ENCODE data around the gene MED12.

DNA sequence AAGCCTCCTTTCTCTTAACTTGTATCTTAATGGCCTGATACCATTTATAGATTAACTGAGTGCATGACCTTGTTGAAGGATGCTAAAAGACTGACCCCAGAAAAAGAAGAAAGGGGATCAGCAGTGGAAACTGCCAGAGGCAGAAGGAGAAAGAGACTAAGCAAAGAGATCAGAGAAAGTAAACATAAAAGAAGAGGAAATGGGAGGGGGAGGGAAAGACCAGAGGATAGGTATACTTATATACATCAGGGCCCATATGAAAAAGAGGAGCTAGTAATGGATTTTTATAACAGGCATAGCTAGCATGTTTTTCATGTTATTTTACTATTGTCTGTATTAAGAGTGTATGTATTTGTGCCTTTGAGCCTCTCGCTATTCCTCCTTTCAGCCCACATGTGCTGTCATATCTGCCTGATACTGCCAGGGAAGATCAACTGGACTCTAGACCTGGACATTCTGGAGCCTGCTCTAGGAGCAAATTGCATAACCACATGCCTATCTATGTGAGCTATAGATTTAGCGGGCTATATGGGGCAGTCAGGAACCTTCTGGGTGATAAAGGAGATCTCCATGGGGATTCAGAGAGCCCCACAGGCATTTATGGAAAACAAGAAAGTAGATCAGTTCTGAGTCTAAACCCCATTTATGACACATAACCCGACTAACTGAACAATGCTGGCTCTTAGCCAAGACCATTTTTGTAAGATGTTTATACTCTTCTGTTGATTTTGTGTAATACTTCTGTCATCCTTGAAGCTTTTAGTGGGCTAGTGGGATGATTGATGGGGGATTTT is 36.9 kb upstream of the MED12 start:
- no peak for TF ChIP-seq POLR2A (IDR thresholded peaks at IDR 0.05)
- TF ChIP-seq, protein P1, sequence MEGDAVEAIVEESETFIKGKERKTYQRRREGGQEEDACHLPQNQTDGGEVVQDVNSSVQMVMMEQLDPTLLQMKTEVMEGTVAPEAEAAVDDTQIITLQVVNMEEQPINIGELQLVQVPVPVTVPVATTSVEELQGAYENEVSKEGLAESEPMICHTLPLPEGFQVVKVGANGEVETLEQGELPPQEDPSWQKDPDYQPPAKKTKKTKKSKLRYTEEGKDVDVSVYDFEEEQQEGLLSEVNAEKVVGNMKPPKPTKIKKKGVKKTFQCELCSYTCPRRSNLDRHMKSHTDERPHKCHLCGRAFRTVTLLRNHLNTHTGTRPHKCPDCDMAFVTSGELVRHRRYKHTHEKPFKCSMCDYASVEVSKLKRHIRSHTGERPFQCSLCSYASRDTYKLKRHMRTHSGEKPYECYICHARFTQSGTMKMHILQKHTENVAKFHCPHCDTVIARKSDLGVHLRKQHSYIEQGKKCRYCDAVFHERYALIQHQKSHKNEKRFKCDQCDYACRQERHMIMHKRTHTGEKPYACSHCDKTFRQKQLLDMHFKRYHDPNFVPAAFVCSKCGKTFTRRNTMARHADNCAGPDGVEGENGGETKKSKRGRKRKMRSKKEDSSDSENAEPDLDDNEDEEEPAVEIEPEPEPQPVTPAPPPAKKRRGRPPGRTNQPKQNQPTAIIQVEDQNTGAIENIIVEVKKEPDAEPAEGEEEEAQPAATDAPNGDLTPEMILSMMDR (IDR thresholded peaks at IDR 0.05) = no peak
